ENCODE results near the gene BCL7B.

Gene BCL7B

GRCh38 chr7:73487486-73487885 is 70.0 kb downstream of the BCL7B start:
- no peak for DNase-seq

Data from activated naive CD4-positive, alpha-beta T cell treated with Interleukin-2 at 50 U/mL for 16 hours (primary cell).